HEK293 (cell line): ENCODE results near the gene SIK2.
"Not testable (repeated sequence)": the region's sequence is repeated elsewhere in the genome, so short reads cannot be mapped to it uniquely, and the experiment has no call there.

Experiments used
- CTCF ChIA-PET: fragments of 350-600 bp; formaldehyde crosslinking; extraction: SDS; loops from one replicate; lab custom pipeline; 2021; ENCODE audit warnings: antibody characterized with exemption; lab: Yijun Ruan, JAX
- POLR2A ChIA-PET: fragments of 300-600 bp; formaldehyde crosslinking; extraction: SDS; loops from one replicate; lab custom pipeline; 2020; ENCODE audit warnings: antibody characterized with exemption, inconsistent platforms; lab: Yijun Ruan, JAX
- H3K27ac ChIP-seq: fragments of 200-500 bp; sonication (Bioruptor generic); 2 replicates; pipeline ENCODE4 v1.5.1; 2014; ENCODE audit warnings: low read depth, low read length, control low read depth, inconsistent platforms; ENCODE audit errors: extremely low read depth
- H3K36me3 ChIP-seq, 2 experiments: fragments of 200-500 bp in 1 of 2; sonication (Bioruptor generic) in 1 of 2; 1 replicate in 1 of 2; 2 replicates in 1 of 2; pipeline ENCODE4 v1.5.1; 2014 to 2017; ENCODE audit warnings: inconsistent platforms in 2 of 2, low read length in 2 of 2; ENCODE audit not compliant: control insufficient read depth in 2 of 2, insufficient read depth in 1 of 2
- H3K4me1 ChIP-seq: fragments of 200-500 bp; sonication (Bioruptor generic); 2 replicates; pipeline ENCODE4 v1.5.1; 2014; ENCODE audit warnings: mild to moderate bottlenecking, low read length, inconsistent platforms; ENCODE audit not compliant: control insufficient read depth, insufficient read depth
- H3K4me3 ChIP-seq: 2 replicates; pipeline ENCODE4 v1.5.1; 2011; ENCODE audit warnings: low read depth, mild to moderate bottlenecking, control low read depth, low read length, moderate library complexity
- H3K9me3 ChIP-seq: fragments of 200-500 bp; sonication (Bioruptor generic); 2 replicates; pipeline ENCODE4 v1.5.1; 2014; ENCODE audit warnings: low read depth, low read length, inconsistent platforms; ENCODE audit not compliant: control insufficient read depth, insufficient read depth
- ATF2 ChIP-seq: fragments of 450-650 bp; formaldehyde crosslinking; IDR thresholded peaks from 2 replicates; pipeline ENCODE4 v1.5.1; 2016; ENCODE audit warnings: missing biosample characterization, missing genetic modification characterization, low read depth
- EGR2 ChIP-seq: fragments of 450-650 bp; formaldehyde crosslinking; IDR thresholded peaks from 2 replicates; pipeline ENCODE4 v1.5.1; 2016; ENCODE audit warnings: low read depth, missing biosample characterization, missing genetic modification characterization
- TSHZ1 ChIP-seq: fragments of 450-650 bp; formaldehyde crosslinking; IDR thresholded peaks from 2 replicates; pipeline ENCODE4 v1.5.1; 2016; ENCODE audit warnings: missing biosample characterization, missing genetic modification characterization, borderline replicate concordance
- ZNF112 ChIP-seq: fragments of 450-650 bp; formaldehyde crosslinking; IDR thresholded peaks from 2 replicates; pipeline ENCODE4 v1.5.0; 2017; ENCODE audit warnings: missing biosample characterization, missing genetic modification characterization
- ZNF140 ChIP-seq: fragments of 450-650 bp; formaldehyde crosslinking; IDR thresholded peaks from 2 replicates; pipeline ENCODE4 v1.5.1; 2016; ENCODE audit warnings: missing biosample characterization, missing genetic modification characterization
- ZNF214 ChIP-seq: fragments of 450-650 bp; formaldehyde crosslinking; IDR thresholded peaks from 2 replicates; pipeline ENCODE4 v1.5.1; 2017; ENCODE audit warnings: missing biosample characterization, mild to moderate bottlenecking, missing genetic modification characterization, borderline replicate concordance
- ZNF302 ChIP-seq: fragments of 450-650 bp; formaldehyde crosslinking; IDR thresholded peaks from 2 replicates; pipeline ENCODE4 v1.5.1; 2016; ENCODE audit warnings: missing biosample characterization, missing genetic modification characterization, low read depth
- ZNF366 ChIP-seq: fragments of 450-650 bp; formaldehyde crosslinking; conservative IDR thresholded peaks from 2 replicates; pipeline ENCODE4 v1.5.1; 2016; ENCODE audit warnings: missing biosample characterization, missing genetic modification characterization
- ZNF600 ChIP-seq: fragments of 450-650 bp; formaldehyde crosslinking; IDR thresholded peaks from 2 replicates; pipeline ENCODE4 v1.5.1; 2016; ENCODE audit warnings: missing biosample characterization, missing genetic modification characterization
- ZNF621 ChIP-seq: fragments of 450-650 bp; formaldehyde crosslinking; IDR thresholded peaks from 2 replicates; pipeline ENCODE4 v1.5.1; 2017; ENCODE audit warnings: missing biosample characterization, missing genetic modification characterization
- ZNF624 ChIP-seq: fragments of 450-650 bp; formaldehyde crosslinking; IDR thresholded peaks from 2 replicates; pipeline ENCODE4 v1.5.1; 2017; ENCODE audit warnings: missing biosample characterization, missing genetic modification characterization
- TF ChIP-seq, protein P1 (sequence below): fragments of 450-650 bp; formaldehyde crosslinking; optimal IDR thresholded peaks from 2 replicates; pipeline ENCODE3; 2016; ENCODE audit warnings: missing biosample characterization, mild to moderate bottlenecking, missing genetic modification characterization
- TF ChIP-seq, protein P2 (sequence below): fragments of 450-650 bp; formaldehyde crosslinking; IDR thresholded peaks from 2 replicates; pipeline ENCODE4 v1.5.1; 2016; ENCODE audit warnings: missing biosample characterization, missing genetic modification characterization

SIK2 gene

GRCh38 chr11:111765984-111766833 lies 164.0 kb downstream of the SIK2 start, which contains the start of gene PPP2R1B (continued):
- TF ChIP-seq, protein P1, sequence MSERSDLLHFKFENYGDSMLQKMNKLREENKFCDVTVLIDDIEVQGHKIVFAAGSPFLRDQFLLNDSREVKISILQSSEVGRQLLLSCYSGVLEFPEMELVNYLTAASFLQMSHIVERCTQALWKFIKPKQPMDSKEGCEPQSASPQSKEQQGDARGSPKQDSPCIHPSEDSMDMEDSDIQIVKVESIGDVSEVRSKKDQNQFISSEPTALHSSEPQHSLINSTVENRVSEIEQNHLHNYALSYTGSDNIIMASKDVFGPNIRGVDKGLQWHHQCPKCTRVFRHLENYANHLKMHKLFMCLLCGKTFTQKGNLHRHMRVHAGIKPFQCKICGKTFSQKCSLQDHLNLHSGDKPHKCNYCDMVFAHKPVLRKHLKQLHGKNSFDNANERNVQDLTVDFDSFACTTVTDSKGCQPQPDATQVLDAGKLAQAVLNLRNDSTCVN (tag by site-specific recombination) = peak; percentile 45

- H3K4me3 ChIP-seq = peak overlapping the region; percentile 99
- TF ChIP-seq ZNF302 (tag by site-specific recombination) (no peak), ZNF366 (peak; percentile 20; the same call in 1 of the 2 replicates)
- TF ChIP-seq, protein P2, sequence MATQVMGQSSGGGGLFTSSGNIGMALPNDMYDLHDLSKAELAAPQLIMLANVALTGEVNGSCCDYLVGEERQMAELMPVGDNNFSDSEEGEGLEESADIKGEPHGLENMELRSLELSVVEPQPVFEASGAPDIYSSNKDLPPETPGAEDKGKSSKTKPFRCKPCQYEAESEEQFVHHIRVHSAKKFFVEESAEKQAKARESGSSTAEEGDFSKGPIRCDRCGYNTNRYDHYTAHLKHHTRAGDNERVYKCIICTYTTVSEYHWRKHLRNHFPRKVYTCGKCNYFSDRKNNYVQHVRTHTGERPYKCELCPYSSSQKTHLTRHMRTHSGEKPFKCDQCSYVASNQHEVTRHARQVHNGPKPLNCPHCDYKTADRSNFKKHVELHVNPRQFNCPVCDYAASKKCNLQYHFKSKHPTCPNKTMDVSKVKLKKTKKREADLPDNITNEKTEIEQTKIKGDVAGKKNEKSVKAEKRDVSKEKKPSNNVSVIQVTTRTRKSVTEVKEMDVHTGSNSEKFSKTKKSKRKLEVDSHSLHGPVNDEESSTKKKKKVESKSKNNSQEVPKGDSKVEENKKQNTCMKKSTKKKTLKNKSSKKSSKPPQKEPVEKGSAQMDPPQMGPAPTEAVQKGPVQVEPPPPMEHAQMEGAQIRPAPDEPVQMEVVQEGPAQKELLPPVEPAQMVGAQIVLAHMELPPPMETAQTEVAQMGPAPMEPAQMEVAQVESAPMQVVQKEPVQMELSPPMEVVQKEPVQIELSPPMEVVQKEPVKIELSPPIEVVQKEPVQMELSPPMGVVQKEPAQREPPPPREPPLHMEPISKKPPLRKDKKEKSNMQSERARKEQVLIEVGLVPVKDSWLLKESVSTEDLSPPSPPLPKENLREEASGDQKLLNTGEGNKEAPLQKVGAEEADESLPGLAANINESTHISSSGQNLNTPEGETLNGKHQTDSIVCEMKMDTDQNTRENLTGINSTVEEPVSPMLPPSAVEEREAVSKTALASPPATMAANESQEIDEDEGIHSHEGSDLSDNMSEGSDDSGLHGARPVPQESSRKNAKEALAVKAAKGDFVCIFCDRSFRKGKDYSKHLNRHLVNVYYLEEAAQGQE (tag by site-specific recombination) = peak; percentile 64
- TF ChIP-seq, all 188 proteins: peak for 2
- H3K27ac ChIP-seq = peak overlapping the region; percentile 19; the same call in 1 of the 2 replicates
Measured at GRCh38 chr11:111766834-111767142, 164.5 kb downstream of the SIK2 start.

GRCh38 chr11:111770581-111771134 lies 168.4 kb downstream of the SIK2 start:
- 0 out of 2 replicates have a peak, but pooled peaks have one; percentile 13 for TF ChIP-seq ZNF600
- TF ChIP-seq EGR2 = peak; percentile 41; the same call in 1 of the 2 replicates
- no peak for TF ChIP-seq ZNF112 (tag by site-specific recombination)
- TF ChIP-seq, all 188 proteins: peak for 2
- H3K27ac ChIP-seq = no peak overlapping the region
- CTCF ChIA-PET = interaction anchor here (0.9 kb wide), 1 partner anchor 166 kb away, joined by 6 read pairs; no protein-coding TSS in a partner anchor
- POLR2A ChIA-PET = no interaction called here
- H3K36me3 ChIP-seq = no peaks in the 10 kb centered on the region
- H3K4me3 ChIP-seq = no peak overlapping the region
- H3K9me3 ChIP-seq = no peaks in the 10 kb centered on the region
- no peaks in the 10 kb centered on the region for H3K4me1 ChIP-seq

More at GRCh38 chr11:111766834-111767142, 164.5 kb downstream of the SIK2 start:
- Histone ChIP-seq H3K9me3 (no peaks in the 10 kb centered on the region), H3K36me3 (peaks cover under 1 to 31% of the 10 kb centered on the region in 2 experiments; a peak in 2 of 3 replicates), H3K4me1 (no peaks in the 10 kb centered on the region)
- CTCF ChIA-PET = interaction anchor here (0.6 to 5.4 kb wide), 10 partner anchors 10 to 1054 kb away, joined by 3 to 46 read pairs (median 5); no protein-coding TSS in a partner anchor
- POLR2A ChIA-PET = interaction anchor here (0.6 to 1.3 kb wide), 4 partner anchors 26 to 199 kb away, joined by 3 to 4 read pairs (median 3); partner anchors contain the start of gene ALG9

DNA sequence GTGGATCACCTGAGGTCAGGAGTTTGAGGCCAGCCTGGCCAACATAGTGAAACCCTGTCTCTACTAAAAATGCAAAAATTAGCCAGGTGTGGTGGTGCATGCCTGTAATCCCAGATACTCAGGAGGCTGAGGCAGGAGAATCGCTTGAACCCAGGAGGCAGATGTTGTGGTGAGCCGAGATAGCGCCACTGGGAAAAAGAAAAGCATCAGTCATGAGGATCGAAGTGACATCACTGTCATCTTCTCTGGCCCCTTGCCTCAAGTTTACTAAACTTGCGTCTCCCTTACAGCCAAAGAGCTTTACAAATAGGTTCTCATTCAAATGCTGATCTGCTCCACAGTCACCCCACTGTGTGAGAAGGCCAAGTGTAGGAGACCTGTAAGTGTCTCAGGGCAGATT lies 169.0 kb downstream of the SIK2 start:
- H3K27ac ChIP-seq, H3K36me3 ChIP-seq, POLR2A ChIA-PET, H3K9me3 ChIP-seq, H3K4me1 ChIP-seq, H3K4me3 ChIP-seq: not testable (repeated sequence)
- CTCF ChIA-PET = interaction anchor here (1.1 kb wide), 1 partner anchor 49 kb away, joined by 6 read pairs; no protein-coding TSS in a partner anchor

DNA sequence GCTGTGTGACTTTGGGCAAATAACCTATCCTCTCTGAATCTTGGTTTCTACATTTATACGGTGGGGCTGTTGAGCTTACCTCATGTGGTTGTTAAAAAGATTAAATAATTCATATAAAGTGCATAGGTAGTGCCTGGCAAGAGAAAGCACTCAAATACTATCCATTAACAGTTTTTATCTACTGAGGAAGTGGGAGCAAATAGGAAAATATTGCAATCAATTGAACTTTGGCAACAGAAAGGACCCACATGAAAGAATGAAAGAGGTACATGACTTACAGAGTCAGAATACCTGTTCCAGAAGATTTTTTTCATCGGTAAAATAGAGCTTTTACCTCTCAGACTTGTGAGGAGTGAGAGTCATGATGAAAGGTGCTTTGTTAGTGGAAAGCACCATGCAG lies 170.3 kb downstream of the SIK2 start:
- ChIA-PET POLR2A (no interaction called here), CTCF (interaction anchor here (0.8 to 2.2 kb wide), 2 partner anchors 167 to 170 kb away, joined by 3 to 12 read pairs; no protein-coding TSS in a partner anchor)
- H3K27ac ChIP-seq = no peak overlapping the region
- TF ChIP-seq ZNF214 (tag by site-specific recombination) (no peak), ZNF621 (tag by site-specific recombination) (no peak), ZNF140 (tag by site-specific recombination) (no peak), ZNF624 (tag by site-specific recombination) (no peak), ATF2 (tag by site-specific recombination) (no peak), TSHZ1 (tag by site-specific recombination) (no peak)

More for the DNA sequence above, 170.3 kb downstream of the SIK2 start:
- H3K4me3 ChIP-seq = no peak overlapping the region
- no peaks in the 10 kb centered on the region for H3K36me3 ChIP-seq
- H3K9me3 ChIP-seq = no peaks in the 10 kb centered on the region
- no peaks in the 10 kb centered on the region for H3K4me1 ChIP-seq
